Effector CD8-positive, alpha-beta T cell (primary cell): Measurements from ENCODE around the gene NKD2.

ENCODE experiments used
- DNase-seq: peaks from one replicate; lab custom pipeline; 2025; lab: John Stamatoyannopoulos, UW

NKD2 gene

DNA sequence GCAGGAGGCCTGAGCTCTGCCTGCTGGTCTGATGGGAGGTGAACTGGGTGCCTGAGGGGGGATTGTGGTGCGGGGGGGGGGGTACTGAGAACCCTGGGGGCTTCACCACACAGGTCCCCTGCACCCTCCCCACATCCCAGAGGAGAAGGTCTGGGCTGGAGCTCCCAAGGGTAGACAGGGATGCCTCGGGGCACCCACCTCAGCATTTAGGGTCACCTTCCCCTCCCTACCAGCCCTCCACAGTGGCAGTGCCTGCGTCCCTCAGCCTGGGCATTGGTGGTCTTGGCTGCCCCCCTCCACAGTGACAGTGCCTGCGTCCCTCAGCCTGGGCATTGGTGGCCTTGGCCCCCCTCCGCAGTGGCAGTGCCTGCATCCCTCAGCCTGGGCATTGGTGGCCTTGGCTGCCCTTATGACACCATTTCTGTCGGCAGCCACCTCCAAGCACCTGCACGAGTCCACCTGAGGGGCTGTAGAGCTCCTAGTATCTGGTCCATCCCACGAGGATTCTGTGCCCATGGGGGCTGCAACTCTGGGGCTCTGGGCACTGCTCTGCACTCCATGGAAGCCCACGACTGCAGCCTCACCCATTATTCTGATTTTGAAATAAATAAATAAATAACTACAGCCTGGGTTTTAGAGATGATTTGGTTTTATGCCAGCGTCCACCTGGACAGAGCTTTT lies 21.5 kb downstream of the NKD2 start:
- no peak for DNase-seq

DNA sequence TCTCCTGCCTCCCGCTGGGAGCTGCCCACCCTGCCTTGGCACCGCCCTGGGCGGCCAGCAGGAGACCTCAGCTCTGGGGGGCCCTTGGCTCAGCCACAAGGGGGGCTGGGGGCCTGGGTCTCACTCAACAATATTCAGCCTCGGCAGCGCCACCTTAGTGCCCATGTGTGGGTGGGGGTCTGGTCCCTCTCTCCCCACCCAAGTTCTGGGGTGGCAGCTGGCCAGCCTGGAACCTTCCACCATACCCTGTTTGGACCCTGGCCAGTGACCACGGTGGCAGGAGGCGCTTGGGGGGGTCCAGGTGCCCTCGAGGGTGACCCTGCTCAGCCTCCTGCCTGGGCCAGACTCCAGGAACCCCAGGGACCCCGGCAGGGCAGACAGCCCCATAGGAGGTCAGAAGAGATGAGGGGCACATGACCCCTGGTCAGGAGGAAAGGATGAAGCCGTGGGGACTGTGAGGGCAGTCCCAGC lies 22.2 kb downstream of the NKD2 start:
- DNase-seq = no peak

- DNase-seq = no peak
These were observed 22.8 kb downstream of the NKD2 start for GRCh38 chr5:1031306-1031959.

- DNase-seq = no peak
These were observed 23.4 kb downstream of the NKD2 start for GRCh38 chr5:1032011-1032410.

DNA sequence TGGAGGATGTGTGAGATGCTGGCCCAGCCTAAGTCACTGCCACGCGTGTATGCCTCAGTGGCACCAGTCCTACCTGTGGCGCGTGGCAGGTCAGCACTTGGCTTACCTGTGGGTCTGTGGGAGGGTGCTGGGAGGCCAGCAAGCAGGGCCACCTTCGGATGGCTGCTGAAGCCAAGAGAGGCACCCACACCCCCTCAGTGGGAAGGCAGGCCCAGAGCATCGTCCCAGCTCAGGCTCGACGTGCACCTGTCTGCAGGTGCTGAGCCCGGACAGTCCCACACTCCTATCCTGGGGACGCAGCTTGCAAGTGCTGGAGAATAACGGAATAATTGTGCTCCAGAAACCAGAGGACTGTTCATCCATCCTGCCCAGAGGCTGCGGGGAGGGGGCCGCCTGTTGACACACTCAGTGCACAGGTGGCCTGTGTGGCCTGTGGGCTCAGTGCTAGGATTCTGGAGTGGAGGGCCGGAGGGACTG lies 24.0 kb downstream of the NKD2 start:
- no peak for DNase-seq

GRCh38 chr5:1033178-1033577 lies 24.6 kb downstream of the NKD2 start:
- DNase-seq = no peak

GRCh38 chr5:1033606-1034420 lies 25.2 kb downstream of the NKD2 start:
- no peak for DNase-seq

DNA sequence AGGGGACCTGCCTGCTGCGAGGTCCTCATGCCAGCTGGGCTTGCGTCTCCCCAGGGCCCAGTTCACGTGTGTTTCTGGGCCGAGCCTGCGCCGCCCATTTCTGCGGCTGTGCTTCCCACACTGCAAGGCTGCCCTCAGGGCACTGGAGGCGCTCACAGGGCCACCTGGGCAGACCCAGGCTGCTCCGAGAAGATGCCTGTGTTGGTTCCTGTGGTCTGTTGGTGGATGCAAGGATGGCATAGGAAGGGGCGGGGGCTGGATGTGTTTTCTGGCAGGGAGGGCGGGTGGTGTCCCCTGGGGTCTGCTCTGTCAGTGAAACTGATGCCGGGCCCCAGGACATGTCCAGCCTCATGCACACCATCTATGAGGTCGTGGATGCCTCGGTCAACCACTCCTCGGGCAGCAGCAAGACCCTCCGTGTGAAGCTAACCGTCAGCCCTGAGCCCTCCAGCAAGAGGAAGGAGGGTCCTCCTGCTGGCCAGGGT lies 25.9 kb downstream of the NKD2 start:
- DNase-seq = no peak

DNA sequence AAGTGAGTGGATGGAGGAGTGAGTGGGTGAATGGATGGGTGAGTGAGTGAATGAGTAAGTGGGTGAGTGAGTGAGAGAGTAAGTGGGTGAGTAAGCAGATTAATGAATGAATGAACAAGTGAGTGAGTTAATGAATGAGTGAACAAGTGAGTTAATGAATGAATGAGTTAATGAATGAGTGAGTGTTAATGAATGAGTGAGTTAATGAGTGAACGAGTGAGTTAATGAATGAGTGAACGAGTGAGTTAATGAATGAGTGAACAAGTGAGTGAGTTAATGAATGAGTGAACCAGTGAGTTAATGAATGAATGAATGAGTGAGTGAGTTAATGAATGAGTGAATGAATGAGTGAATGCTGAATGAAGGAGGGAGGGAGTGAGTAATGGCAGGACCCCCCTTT lies 26.4 kb downstream of the NKD2 start:
- DNase-seq = no peak

- no peak for DNase-seq
These were observed 27.1 kb downstream of the NKD2 start for GRCh38 chr5:1035421-1036405.

DNA sequence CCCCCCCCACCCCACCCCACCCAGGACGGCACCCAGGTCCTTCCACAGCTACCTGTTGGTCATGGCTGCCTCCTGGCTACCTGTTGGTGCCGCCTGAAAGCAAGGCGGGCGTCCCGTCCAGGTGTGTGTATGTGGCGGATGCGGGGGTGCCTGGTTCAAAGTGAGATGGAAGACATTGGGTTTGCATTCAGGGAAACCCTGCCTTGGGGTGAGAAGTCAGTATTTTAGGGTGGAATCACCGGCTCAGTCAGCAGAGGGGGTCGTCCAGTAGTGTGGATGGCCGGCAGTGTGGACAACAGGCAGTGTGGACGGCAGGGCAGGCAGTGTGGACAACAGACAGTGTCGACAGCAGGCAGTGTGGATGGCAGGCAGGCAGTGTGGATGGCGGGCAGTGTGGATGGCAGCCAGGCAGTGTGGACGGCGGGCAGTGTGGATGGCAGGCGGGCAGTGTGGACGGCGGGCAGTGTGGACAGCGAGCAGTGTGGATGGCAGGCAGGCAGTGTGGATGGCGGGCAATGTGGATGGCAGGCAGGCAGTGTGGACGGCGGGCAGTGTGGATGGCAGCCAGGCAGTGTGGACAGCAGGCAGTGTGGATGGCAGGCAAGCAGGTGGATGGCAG lies 28.0 kb downstream of the NKD2 start:
- no peak for DNase-seq

- DNase-seq = no peak
These were observed 28.6 kb downstream of the NKD2 start for GRCh38 chr5:1037123-1037670.

GRCh38 chr5:1037671-1038416 lies 29.2 kb downstream of the NKD2 start:
- DNase-seq = no peak

DNA sequence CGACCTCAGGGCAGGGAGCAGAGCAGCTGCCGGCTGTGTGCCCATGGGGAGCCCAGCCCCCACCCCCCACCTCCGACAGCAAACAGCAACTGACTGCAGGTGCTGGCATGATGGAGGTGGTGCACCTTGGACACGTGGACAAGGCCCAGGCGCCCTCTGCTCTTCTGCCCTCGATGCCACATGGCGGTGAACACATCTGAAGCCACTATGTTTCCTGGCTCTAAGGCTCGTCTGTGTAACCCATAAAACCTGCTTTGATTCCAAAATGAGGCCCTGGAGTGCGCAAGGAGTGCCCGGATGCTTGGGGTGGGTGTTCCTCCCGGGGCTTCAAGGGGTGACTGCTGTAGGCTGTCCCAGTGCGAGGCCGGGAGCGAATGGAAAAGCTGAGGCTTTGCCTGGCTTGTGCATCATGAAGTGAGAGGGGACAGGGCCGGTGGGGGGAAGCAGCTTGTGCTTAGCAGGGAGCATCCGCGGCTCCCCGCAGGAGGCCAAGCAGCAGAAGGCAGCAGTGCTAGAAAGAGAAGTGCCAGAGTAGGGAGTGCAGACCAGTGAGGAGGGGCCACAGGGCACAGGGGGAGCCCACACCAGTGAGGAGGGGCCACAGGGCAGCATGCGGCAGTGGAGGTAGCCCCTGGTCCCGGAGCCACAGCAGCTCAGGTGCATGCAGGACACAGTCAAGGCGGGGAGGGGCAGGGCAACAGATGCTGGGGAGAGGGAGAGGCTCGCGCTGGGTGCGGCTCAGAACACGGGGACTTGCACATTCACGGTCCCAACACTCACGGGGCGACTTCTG lies 30.0 kb downstream of the NKD2 start:
- DNase-seq = no peak

DNA sequence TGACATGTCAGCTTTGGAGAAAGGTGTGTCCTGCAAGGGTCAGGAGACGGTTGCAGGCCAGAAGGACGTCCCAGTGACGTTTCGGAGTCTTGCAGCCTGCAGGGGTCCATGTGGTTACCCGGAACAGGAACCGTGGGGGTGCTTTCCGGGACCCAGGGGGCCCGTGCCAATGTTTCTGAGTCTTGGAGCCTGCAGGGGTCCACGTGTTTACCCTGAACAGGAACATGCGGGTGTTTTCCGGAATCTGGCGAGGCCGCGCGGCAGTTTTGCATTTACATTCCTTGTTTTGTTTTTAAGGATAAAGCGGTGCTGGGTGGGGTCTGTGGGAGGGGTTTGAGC lies 30.6 kb downstream of the NKD2 start:
- DNase-seq = no peak

DNA sequence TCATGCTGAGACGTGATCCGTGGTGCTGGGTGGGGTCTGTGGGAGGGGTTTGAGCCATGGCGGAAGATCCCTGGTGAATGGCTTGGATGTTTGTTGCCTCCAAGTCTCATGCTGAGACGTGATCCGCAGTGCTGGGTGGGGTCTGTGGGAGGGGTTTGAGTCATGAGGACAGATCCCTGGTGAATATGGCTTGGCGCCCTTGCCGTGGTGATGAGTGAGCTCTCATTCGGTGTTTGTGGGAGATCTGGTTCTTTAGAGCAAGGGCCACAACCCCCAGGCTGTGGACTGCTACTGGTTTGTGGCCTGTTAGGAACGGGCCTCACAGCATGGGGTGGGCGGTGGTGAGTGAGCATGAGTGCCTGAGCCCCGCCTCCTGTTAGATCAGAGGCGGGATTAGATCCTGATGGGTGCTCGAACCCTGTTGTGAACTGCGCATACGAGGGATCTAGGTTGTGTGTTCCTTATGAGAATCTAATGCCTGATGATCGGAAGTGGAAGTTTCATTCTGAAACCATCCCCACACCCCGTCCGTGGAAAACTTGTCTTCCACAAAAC lies 31.2 kb downstream of the NKD2 start:
- DNase-seq = no peak

GRCh38 chr5:1040571-1040970 lies 32.0 kb downstream of the NKD2 start:
- no peak for DNase-seq

GRCh38 chr5:1041225-1042143 lies 32.9 kb downstream of the NKD2 start:
- no peak for DNase-seq
